CD4-positive, CD25-positive, alpha-beta regulatory T cell (primary cell): ENCODE measurements around the gene RSPO3. TPM values are rescaled to one million over a fixed set of nuclear protein-coding genes. Genes with fewer than 3 reads are reported as not detected.
"Not testable (repeated sequence)": the region's sequence is repeated elsewhere in the genome, so short reads cannot be mapped to it uniquely, and the experiment has no call there.

ENCODE experiments used
- ATAC-seq, 2 donors: fragments of 150-1000 bp; cut with Tn5 transposase; one replicate each; pipeline ENCODE4 v1.10.0; 2021; ENCODE audit warnings: low read depth in 2 of 2, moderate number of reproducible peaks in 2 of 2, moderate library complexity in 1 of 2
- DNase-seq, 3 donors: peaks; one replicate each; pipeline versions ENCODE4 v3.0.0 to v3.0.0-alpha.2; 2012 to 2022; ENCODE audit warnings: mixed read lengths in 1 of 3
- H3K27ac ChIP-seq: one replicate; pipeline ENCODE4 v1.7.0; 2013; ENCODE audit warnings: mild to moderate bottlenecking, low read length; ENCODE audit not compliant: insufficient read depth, poor library complexity, severe bottlenecking
- H3K27me3 ChIP-seq: one replicate; pipeline ENCODE4 v1.7.0; 2013; ENCODE audit warnings: low read length; ENCODE audit not compliant: control insufficient read depth, insufficient read depth
- H3K36me3 ChIP-seq: one replicate; pipeline ENCODE4 v1.7.0; 2013; ENCODE audit warnings: mild to moderate bottlenecking, low read length, moderate library complexity; ENCODE audit not compliant: control insufficient read depth, insufficient read depth
- H3K4me1 ChIP-seq: 2 replicates; pipeline ENCODE4 v1.7.0; 2013; ENCODE audit warnings: mild to moderate bottlenecking, low read length; ENCODE audit not compliant: insufficient read depth, control insufficient read depth, poor library complexity, severe bottlenecking
- H3K4me3 ChIP-seq: one replicate; pipeline ENCODE4 v1.7.0; 2013; ENCODE audit warnings: low read depth, mild to moderate bottlenecking, low read length, moderate library complexity
- H3K9me3 ChIP-seq, 2 experiments: 1 replicate in 1 of 2; 2 replicates in 1 of 2; pipeline ENCODE4 v1.7.0; 2013; ENCODE audit warnings: low read length in 2 of 2, mild to moderate bottlenecking in 1 of 2, moderate library complexity in 1 of 2; ENCODE audit not compliant: control insufficient read depth in 2 of 2
- H3K27ac Mint-ChIP-seq, 3 donors: one replicate each; pipeline ENCODE4 v1.8.0; 2020 to 2022; ENCODE audit warnings: mild to moderate bottlenecking in 3 of 3, mixed read lengths in 3 of 3, moderate library complexity in 2 of 3
- H3K27me3 Mint-ChIP-seq: one replicate; pipeline ENCODE4 v1.8.0; 2022; ENCODE audit warnings: mild to moderate bottlenecking, mixed read lengths
- H3K36me3 Mint-ChIP-seq: one replicate; pipeline ENCODE4 v1.8.0; 2020; ENCODE audit warnings: mixed read lengths
- H3K4me1 Mint-ChIP-seq, 4 donors: one replicate each; pipeline ENCODE4 v1.8.0; 2020 to 2022; ENCODE audit warnings: mixed read lengths in 4 of 4, mild to moderate bottlenecking in 1 of 4
- H3K4me3 Mint-ChIP-seq, 4 donors: one replicate each; pipeline ENCODE4 v1.8.0; 2020 to 2022; ENCODE audit warnings: mild to moderate bottlenecking in 4 of 4, mixed read lengths in 4 of 4, moderate library complexity in 3 of 4
- H3K9me3 Mint-ChIP-seq, 7 donors: one replicate each; pipeline ENCODE4 v1.8.0; 2020 to 2022; ENCODE audit warnings: mixed read lengths in 7 of 7, mild to moderate bottlenecking in 3 of 7, moderate library complexity in 2 of 7
- polyA plus RNA-seq, 4 donors: library from polyadenylated mRNA; unstranded; fragments of 300-500 nt; fragmentation: Illumina TruSeq; gene quantifications; one replicate each; pipeline ENCODE4 v1.2.3, GENCODE V29; 2021
- total RNA-seq: library from RNA; stranded (reverse); gene quantifications from one replicate; pipeline ENCODE4 v1.2.3, GENCODE V29; 2022

The RSPO3 gene
- total and polyA plus RNA-seq, 5 donors from 2014 or later = not detected

- no peaks in the 10 kb centered on the region for H3K9me3 ChIP-seq
- Mint-ChIP-seq H3K4me1 (no peaks in the 10 kb centered on the region), H3K27me3 (peaks cover 20% of the 10 kb centered on the region), H3K36me3 (no peaks in the 10 kb centered on the region), H3K4me3 (no peak overlapping the region), H3K9me3 (no peaks in the 10 kb centered on the region), H3K27ac (no peak overlapping the region)
- no peak for DNase-seq
- peaks cover 5% of the 10 kb centered on the region for H3K27me3 ChIP-seq
- no peaks in the 10 kb centered on the region for H3K36me3 ChIP-seq
- no peaks in the 10 kb centered on the region for H3K4me1 ChIP-seq
- H3K4me3 ChIP-seq = no peak overlapping the region
- H3K27ac ChIP-seq = no peak overlapping the region
- no peak for ATAC-seq
These were observed 89.2 kb downstream of the RSPO3 start for GRCh38 chr6:127207591-127208120.

- no peaks in the 10 kb centered on the region for H3K9me3 ChIP-seq
These were observed 92.3 kb downstream of the RSPO3 start for GRCh38 chr6:127210725-127211124.

GRCh38 chr6:127212376-127212775 is 93.9 kb downstream of the RSPO3 start:
- no peaks in the 10 kb centered on the region for H3K36me3 ChIP-seq
- no peaks in the 10 kb centered on the region for H3K36me3 Mint-ChIP-seq
- no peaks in the 10 kb centered on the region for H3K4me1 ChIP-seq
- H3K27ac ChIP-seq = no peak overlapping the region
- no peak overlapping the region for H3K4me3 Mint-ChIP-seq
- H3K27me3 Mint-ChIP-seq = peaks cover 24% of the 10 kb centered on the region
- H3K4me3 ChIP-seq = no peak overlapping the region
- DNase-seq = no peak
- H3K9me3 Mint-ChIP-seq = peaks cover 0 to 1% (median 0%) of the 10 kb centered on the region in 7 donors
- H3K27me3 ChIP-seq = peaks cover 3% of the 10 kb centered on the region
- ATAC-seq = no peak
- no peak overlapping the region for H3K27ac Mint-ChIP-seq
- H3K9me3 ChIP-seq = no peaks in the 10 kb centered on the region
- H3K4me1 Mint-ChIP-seq = peaks cover 0 to 4% (median 0%) of the 10 kb centered on the region in 4 donors

More at GRCh38 chr6:127210725-127211124, 92.3 kb downstream of the RSPO3 start:
- Histone ChIP-seq H3K36me3 (no peaks in the 10 kb centered on the region), H3K27ac (no peak overlapping the region), H3K27me3 (peaks cover 4% of the 10 kb centered on the region), H3K4me1 (no peaks in the 10 kb centered on the region), H3K4me3 (no peak overlapping the region)
- Mint-ChIP-seq H3K36me3 (no peaks in the 10 kb centered on the region), H3K4me1 (peaks cover 0 to 4% (median 0%) of the 10 kb centered on the region in 4 donors), H3K27ac (no peak overlapping the region), H3K27me3 (peaks cover 25% of the 10 kb centered on the region), H3K9me3 (peaks cover 0 to 1% (median 0%) of the 10 kb centered on the region in 7 donors), H3K4me3 (peak overlapping the region in 1 of 4 donors; percentile 54)
- no peak for DNase-seq
- no peak for ATAC-seq

GRCh38 chr6:127214032-127214431 is 95.6 kb downstream of the RSPO3 start:
- not testable (repeated sequence) for H3K9me3 ChIP-seq, H3K27me3 ChIP-seq, H3K9me3 Mint-ChIP-seq, H3K4me3 ChIP-seq, H3K36me3 Mint-ChIP-seq, H3K36me3 ChIP-seq, H3K4me1 Mint-ChIP-seq, H3K4me1 ChIP-seq, ATAC-seq, H3K4me3 Mint-ChIP-seq, DNase-seq, H3K27ac ChIP-seq, H3K27ac Mint-ChIP-seq
- H3K27me3 Mint-ChIP-seq = peaks cover 17% of the 10 kb centered on the region

GRCh38 chr6:127214531-127214930 is 96.1 kb downstream of the RSPO3 start:
- H3K4me3 ChIP-seq, H3K27ac Mint-ChIP-seq, H3K36me3 Mint-ChIP-seq, H3K9me3 ChIP-seq, H3K27me3 ChIP-seq, H3K36me3 ChIP-seq, H3K27ac ChIP-seq, DNase-seq, H3K4me1 Mint-ChIP-seq, ATAC-seq, H3K4me1 ChIP-seq, H3K4me3 Mint-ChIP-seq, H3K9me3 Mint-ChIP-seq: not testable (repeated sequence)
- H3K27me3 Mint-ChIP-seq = peaks cover 17% of the 10 kb centered on the region

- H3K4me1 ChIP-seq = no peaks in the 10 kb centered on the region
- no peaks in the 10 kb centered on the region for H3K36me3 ChIP-seq
- Mint-ChIP-seq H3K4me1 (peaks cover 0 to 4% (median 0%) of the 10 kb centered on the region in 4 donors), H3K9me3 (peaks cover 0 to 1% (median 0%) of the 10 kb centered on the region in 7 donors), H3K4me3 (no peak overlapping the region), H3K27me3 (peaks cover 12% of the 10 kb centered on the region), H3K36me3 (no peaks in the 10 kb centered on the region), H3K27ac (no peak overlapping the region)
- H3K4me3 ChIP-seq = no peak overlapping the region
- H3K27me3 ChIP-seq = peaks cover 2% of the 10 kb centered on the region
- no peak overlapping the region for H3K27ac ChIP-seq
- H3K9me3 ChIP-seq = no peaks in the 10 kb centered on the region
- no peak for ATAC-seq
- no peak for DNase-seq
These were observed 97.5 kb downstream of the RSPO3 start for GRCh38 chr6:127215931-127216330.

- H3K4me1 Mint-ChIP-seq = peaks cover 0 to 4% (median 0%) of the 10 kb centered on the region in 4 donors
- H3K27me3 Mint-ChIP-seq = peaks cover 9% of the 10 kb centered on the region
These were observed 98.6 kb downstream of the RSPO3 start for GRCh38 chr6:127216810-127217789.

More at GRCh38 chr6:127216810-127217789, 98.6 kb downstream of the RSPO3 start:
- no peak overlapping the region for H3K27ac ChIP-seq
- H3K9me3 Mint-ChIP-seq = peaks cover 0 to 1% (median 0%) of the 10 kb centered on the region in 7 donors
- no peak for DNase-seq
- no peak overlapping the region for H3K4me3 Mint-ChIP-seq
- no peak overlapping the region for H3K27ac Mint-ChIP-seq
- no peaks in the 10 kb centered on the region for H3K4me1 ChIP-seq
- H3K27me3 ChIP-seq = peaks cover 2% of the 10 kb centered on the region
- no peaks in the 10 kb centered on the region for H3K36me3 Mint-ChIP-seq
- H3K4me3 ChIP-seq = no peak overlapping the region
- no peak for ATAC-seq
- no peaks in the 10 kb centered on the region for H3K36me3 ChIP-seq
- no peaks in the 10 kb centered on the region for H3K9me3 ChIP-seq
